GM18858 (cell line): ENCODE results near the gene IFITM5.
"Not testable (repeated sequence)": the region's sequence is repeated elsewhere in the genome, so short reads cannot be mapped to it uniquely, and the experiment has no call there.

Experiments
- ATAC-seq: cut with Tn5 transposase; IDR thresholded peaks from one replicate; pipeline ENCODE4 v1.9.1; 2021; ENCODE audit not compliant: unreplicated experiment

Gene IFITM5

GRCh38 chr11:313304-313786, 14.0 kb upstream of the IFITM5 start:
- no peak for ATAC-seq

GRCh38 chr11:312092-312816, 12.9 kb upstream of the IFITM5 start:
- ATAC-seq: no peak

GRCh38 chr11:311013-311748, 11.9 kb upstream of the IFITM5 start:
- ATAC-seq: not testable (repeated sequence)

- ATAC-seq: not testable (repeated sequence)
Observed at GRCh38 chr11:309979-310572, 10.8 kb upstream of the IFITM5 start.

- not testable (repeated sequence) for ATAC-seq
Observed at GRCh38 chr11:308740-309665, 9.7 kb upstream of the IFITM5 start.

GRCh38 chr11:307766-308708, 8.7 kb upstream of the IFITM5 start, which contains the start of gene IFITM2:
Gene IFITM2, plus strand, starts transcription at chr11:307816. Its CDS starts 377 bp downstream, at chr11:308193.
- ATAC-seq: not testable (repeated sequence)

- ATAC-seq: no peak
Observed at GRCh38 chr11:306645-307371, 7.5 kb upstream of the IFITM5 start.

- ATAC-seq: no peak
Observed at GRCh38 chr11:305844-306211, 6.5 kb upstream of the IFITM5 start.

GRCh38 chr11:304915-305843, 5.9 kb upstream of the IFITM5 start:
- no peak for ATAC-seq

GRCh38 chr11:304061-304506, 4.8 kb upstream of the IFITM5 start:
- no peak for ATAC-seq

GRCh38 chr11:303363-303762, 4.0 kb upstream of the IFITM5 start:
- no peak for ATAC-seq

GRCh38 chr11:299951-300735, 817 bp upstream of the IFITM5 start:
- ATAC-seq: no peak

- ATAC-seq: no peak
Observed at GRCh38 chr11:298406-299065, 790 bp downstream of the IFITM5 start.

- ATAC-seq: no peak
Observed at GRCh38 chr11:297586-298405, 1.5 kb downstream of the IFITM5 start.

- ATAC-seq: no peak
Observed at GRCh38 chr11:297051-297585, 2.2 kb downstream of the IFITM5 start.
